GM12878 (cell line): ENCODE data around the gene PAX5. TPM values are rescaled to one million over a fixed set of nuclear protein-coding genes. Genes with fewer than 3 reads are reported as not detected.

ENCODE experiments used
- ATAC-seq: fragments of 200-7000 bp; cut with Tn5 transposase; 3 replicates; pipeline ENCODE4 v1.9.1; 2020; ENCODE audit warnings: mild to moderate bottlenecking, moderate library complexity
- BruUV-seq: library from RNA; stranded (reverse); fragments of 400-500 nt; replicated peaks from 2 replicates; lab custom pipeline; 2021; lab: Mats Ljungman, UMichigan
- CTCF ChIA-PET: fragments of 300-600 bp; sonication (Branson Sonifier 250); formaldehyde crosslinking; extraction: SDS; loops from one replicate; lab custom pipeline; 2021; ENCODE audit warnings: inconsistent platforms; lab: Yijun Ruan, JAX
- POLR2A ChIA-PET: fragments of 350-600 bp; formaldehyde crosslinking; extraction: SDS; loops from one replicate; lab custom pipeline; 2021; ENCODE audit warnings: inconsistent platforms; lab: Charles Lee
- RAD21 ChIA-PET: fragments of 300-600 bp; sonication (Branson Sonifier 250); formaldehyde crosslinking; loops from one replicate; lab custom pipeline; 2023; ENCODE audit warnings: antibody characterized with exemption; ENCODE audit not compliant: unreplicated experiment; lab: Charles Lee
- SMC1A ChIA-PET: fragments of 300-600 bp; sonication (Branson Sonifier 250); formaldehyde crosslinking; loops from one replicate; lab custom pipeline; 2023; ENCODE audit not compliant: unreplicated experiment, uncharacterized antibody; lab: Charles Lee
- DNase-seq: peaks from one replicate; pipeline ENCODE4 v3.0.0-alpha.2; 2011; ENCODE audit warnings: low read depth, low spot score
- FAIRE-seq: peaks from 3 replicates; lab custom pipeline; 2011; peaks lifted over from hg19 to GRCh38; lab: Jason Lieb, UNC
- H2AFZ ChIP-seq: 2 replicates; pipeline ENCODE4 v1.6.0; 2011; ENCODE audit warnings: low read depth, low read length, control low read depth; ENCODE audit not compliant: control insufficient read depth
- H3K27ac ChIP-seq: 2 replicates; pipeline ENCODE4 v1.5.1; 2011; ENCODE audit warnings: control low read depth; ENCODE audit not compliant: control insufficient read depth, insufficient read depth
- H3K27me3 ChIP-seq, 2 experiments: replicated peaks in 1 of 2; 2 replicates each; pipeline versions ENCODE4 v1.6.0 to v1.6.1; 2011; ENCODE audit warnings: low read length in 1 of 2; ENCODE audit not compliant: control insufficient read depth in 2 of 2, insufficient read depth in 2 of 2
- H3K36me3 ChIP-seq, 2 experiments: 2 replicates each; pipeline ENCODE4 v1.5.1; 2011; ENCODE audit warnings: low read length in 1 of 2; ENCODE audit not compliant: control insufficient read depth in 2 of 2, insufficient read depth in 2 of 2
- H3K4me1 ChIP-seq: 2 replicates; pipeline ENCODE4 v1.6.1; 2011; ENCODE audit warnings: mild to moderate bottlenecking, low read length, moderate library complexity, mixed read lengths; ENCODE audit not compliant: control insufficient read depth, insufficient read depth
- H3K4me2 ChIP-seq: 2 replicates; pipeline ENCODE4 v1.6.0; 2011; ENCODE audit warnings: control low read depth; ENCODE audit not compliant: control insufficient read depth, insufficient read depth
- H3K4me3 ChIP-seq: fragments of 200-600 bp; sonication (generic); 2 replicates; pipeline ENCODE4 v1.5.1; 2016
- H3K79me2 ChIP-seq: 2 replicates; pipeline ENCODE4 v1.6.0; 2011; ENCODE audit warnings: low read length; ENCODE audit not compliant: control insufficient read depth, insufficient read depth
- H3K9ac ChIP-seq: 2 replicates; pipeline ENCODE4 v1.8.0; 2011; ENCODE audit warnings: low read length, control low read depth, mixed read lengths; ENCODE audit not compliant: control insufficient read depth, insufficient read depth
- H3K9me3 ChIP-seq: replicated peaks from 3 replicates; pipeline ENCODE4 v1.5.1; 2011; ENCODE audit warnings: mild to moderate bottlenecking, low read length; ENCODE audit not compliant: control insufficient read depth, insufficient read depth
- H4K20me1 ChIP-seq: 2 replicates; pipeline ENCODE4 v1.6.0; 2011; ENCODE audit not compliant: control insufficient read depth, insufficient read depth
- BCLAF1 ChIP-seq: fragments of 450-650 bp; IDR thresholded peaks from 2 replicates; pipeline ENCODE4 v1.6.1; 2017; ENCODE audit warnings: antibody characterized with exemption, mild to moderate bottlenecking, moderate library complexity
- JUNB ChIP-seq: IDR thresholded peaks from 2 replicates; pipeline ENCODE4 v1.6.1; 2016; ENCODE audit warnings: antibody characterized with exemption, mild to moderate bottlenecking
- LARP7 ChIP-seq: fragments of 450-650 bp; IDR thresholded peaks from 2 replicates; pipeline ENCODE4 v1.6.1; 2017; ENCODE audit warnings: mild to moderate bottlenecking
- PML ChIP-seq: IDR thresholded peaks from 2 replicates; pipeline ENCODE4 v1.6.1; 2012; ENCODE audit warnings: low read length, inconsistent platforms
- SREBF2 ChIP-seq: IDR thresholded peaks from 2 replicates; pipeline ENCODE4 v1.6.1; 2012; ENCODE audit warnings: mild to moderate bottlenecking, low read length
- TAF1 ChIP-seq: IDR thresholded peaks from 2 replicates; pipeline ENCODE4 v1.6.1; 2011; ENCODE audit warnings: mild to moderate bottlenecking, low read depth, low read length, borderline replicate concordance
- TCF12 ChIP-seq: IDR thresholded peaks from 2 replicates; pipeline ENCODE4 v1.6.1; 2011; ENCODE audit warnings: low read depth, mild to moderate bottlenecking, low read length
- WGBS: methylation state at CpG from one replicate; pipeline ENCODE4 v1.1.6; 2016; ENCODE audit warnings: low lambda C conversion rate; ENCODE audit not compliant: insufficient replicate concordance, insufficient coverage; ENCODE audit errors: missing lambda C conversion rate; 5-methylcytosine and 5-hydroxymethylcytosine counted together
- in situ Hi-C: fragments of 300-500 bp; cut with MboI; formaldehyde crosslinking; loops from 9 replicates; pipeline ENCODE4 v1.14.3; 2018; ENCODE audit warnings: mixed read lengths
- intact Hi-C: fragments of 100-400 bp; cut with micrococcal nuclease; formaldehyde crosslinking; loops from one replicate; pipeline ENCODE4 v1.14.2; 2022; ENCODE audit not compliant: unreplicated experiment
- polyA plus RNA-seq, 11 experiments: library from polyadenylated mRNA; depleted of rRNA in 4 of 11; unstranded in 6 of 11; stranded (reverse) in 5 of 11; fragments of >200 nt; fragmentation: Nextera tagmentation in 4 of 11; fragmentation: Illumina TruSeq in 1 of 11; extraction: Ambion mirVana in 4 of 11; extraction: Trizol in 1 of 11; gene quantifications; 1 replicate in 1 of 11; 2 replicates in 10 of 11; pipeline versions ENCODE4 v1.2.1 to v1.2.3, GENCODE V29; 2011 to 2016; ENCODE audit warnings: inconsistent platforms in 2 of 11, missing spikeins in 2 of 11, low read depth in 1 of 11
- total RNA-seq, 4 experiments: library from RNA; depleted of rRNA in 3 of 4; stranded (reverse); fragments of >200 nt in 3 of 4; fragmentation: Illumina TruSeq in 1 of 4; extraction: Trizol in 1 of 4; gene quantifications; 2 replicates each; pipeline versions ENCODE4 v1.2.1 to v1.2.3, GENCODE V29; 2013 to 2021
- TF ChIP-seq, protein P1 (sequence below): fragments of 150-350 bp; IDR thresholded peaks from 2 replicates; pipeline ENCODE4 v1.6.1; 2014; ENCODE audit warnings: mild to moderate bottlenecking, low read depth, low read length

PAX5 gene
- total and polyA plus RNA-seq, 10 of the 15 experiments (the other 5 are each of a cell fraction or from before 2014, with no cell fraction given), result 2.2 to 123 (median 31.9) TPM

- TF ChIP-seq BCLAF1 (no peak), SREBF2 (no peak), JUNB (no peak), TCF12 (no peak)
- TF ChIP-seq, protein P1, sequence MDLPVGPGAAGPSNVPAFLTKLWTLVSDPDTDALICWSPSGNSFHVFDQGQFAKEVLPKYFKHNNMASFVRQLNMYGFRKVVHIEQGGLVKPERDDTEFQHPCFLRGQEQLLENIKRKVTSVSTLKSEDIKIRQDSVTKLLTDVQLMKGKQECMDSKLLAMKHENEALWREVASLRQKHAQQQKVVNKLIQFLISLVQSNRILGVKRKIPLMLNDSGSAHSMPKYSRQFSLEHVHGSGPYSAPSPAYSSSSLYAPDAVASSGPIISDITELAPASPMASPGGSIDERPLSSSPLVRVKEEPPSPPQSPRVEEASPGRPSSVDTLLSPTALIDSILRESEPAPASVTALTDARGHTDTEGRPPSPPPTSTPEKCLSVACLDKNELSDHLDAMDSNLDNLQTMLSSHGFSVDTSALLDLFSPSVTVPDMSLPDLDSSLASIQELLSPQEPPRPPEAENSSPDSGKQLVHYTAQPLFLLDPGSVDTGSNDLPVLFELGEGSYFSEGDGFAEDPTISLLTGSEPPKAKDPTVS, result no peak
Measured at GRCh38 chr9:36812556-36812955, 221.5 kb downstream of the PAX5 start (continued).

- Histone ChIP-seq H2AFZ (no peak overlapping the region), H3K4me3 (no peak overlapping the region), H3K4me1 (no peaks in the 10 kb centered on the region), H3K27ac (no peak overlapping the region), H4K20me1 (no peaks in the 10 kb centered on the region), H3K79me2 (no peaks in the 10 kb centered on the region), H3K36me3 (no peaks in the 10 kb centered on the region), H3K9me3 (no peaks in the 10 kb centered on the region), H3K9ac (no peak overlapping the region), H3K27me3 (no peaks in the 10 kb centered on the region), H3K4me2 (no peak overlapping the region)
- CTCF ChIA-PET, result interaction anchor here (0.5 kb wide), 1 partner anchor 607 kb away, joined by 3 read pairs; no protein-coding TSS in a partner anchor
- WGBS, result 8% methylated on average over 4 of the region's 4 CpGs
- in situ Hi-C loops, result no loop called here
- POLR2A ChIA-PET, result no interaction called here
- SMC1A ChIA-PET, result no interaction called here
- FAIRE-seq (no peak), DNase-seq (no peak), ATAC-seq (no peak)
- RAD21 ChIA-PET, result no interaction called here
- intact Hi-C loops, result no loop called here
- TF ChIP-seq TAF1 (no peak), PML (no peak), LARP7 (no peak), BCLAF1 (no peak)
- no TSS peak for BruUV-seq
Measured at GRCh38 chr9:36808251-36808650, 225.8 kb downstream of the PAX5 start.
